HG02884 (cell line): ENCODE results near the gene NHLRC2.
A peak's percentile ranks its signal among the peaks of the same experiment; 100 is the strongest.
"Not testable (repeated sequence)": the region's sequence is repeated elsewhere in the genome, so short reads cannot be mapped to it uniquely, and the experiment has no call there.

Experiments used
- ATAC-seq: cut with Tn5 transposase; IDR thresholded peaks from one replicate; pipeline ENCODE4 v1.9.1; 2021; ENCODE audit warnings: mild to moderate bottlenecking, moderate library complexity; ENCODE audit not compliant: unreplicated experiment

The NHLRC2 gene

DNA sequence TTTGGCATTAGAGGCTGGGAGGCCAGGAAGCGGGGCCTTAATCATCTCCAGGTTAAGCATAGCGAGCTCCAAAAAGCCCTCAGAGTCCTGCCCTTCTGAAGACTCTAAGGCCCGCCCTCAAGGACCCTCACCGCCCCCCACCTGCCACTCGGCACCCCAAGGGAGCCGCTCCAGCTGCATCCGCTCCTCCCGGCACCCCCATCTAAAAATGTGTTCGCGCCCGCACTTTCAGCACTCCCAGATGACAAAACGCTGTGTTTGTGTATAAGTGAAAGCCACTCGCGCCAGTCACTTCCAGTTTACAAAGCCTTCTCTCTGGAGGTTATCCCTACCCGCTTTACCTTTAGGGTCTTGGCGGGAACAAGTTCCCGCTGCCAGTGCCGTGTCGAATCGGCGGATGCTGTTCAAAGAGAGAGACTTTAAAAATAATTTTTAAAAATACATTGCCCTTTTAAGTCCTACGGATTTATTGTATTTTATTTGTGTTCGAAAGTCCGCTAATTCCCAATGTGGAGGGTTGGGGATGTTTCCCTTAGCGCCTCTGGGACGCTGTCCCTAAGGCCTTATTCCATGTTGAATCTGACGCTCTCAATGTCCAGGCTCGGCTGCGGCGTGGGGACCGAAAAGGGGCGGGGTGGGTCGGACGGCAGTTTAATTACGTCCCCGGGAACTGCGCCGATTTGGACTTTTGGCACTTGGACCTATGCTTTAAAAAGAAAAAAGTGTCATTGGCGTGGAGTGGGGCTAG lies at the start of gene NHLRC2, which contains the start of gene DCLRE1A:
Gene NHLRC2 (plus strand): TSS at position 649 of the 748 bp plus-strand sequence. CDS start 212 bp downstream, outside the sequence.
Gene DCLRE1A (minus strand): TSS at position 70 of the 748 bp plus-strand sequence. CDS start 900 bp downstream, outside the sequence.
- peak; percentile 38 for ATAC-seq

DNA sequence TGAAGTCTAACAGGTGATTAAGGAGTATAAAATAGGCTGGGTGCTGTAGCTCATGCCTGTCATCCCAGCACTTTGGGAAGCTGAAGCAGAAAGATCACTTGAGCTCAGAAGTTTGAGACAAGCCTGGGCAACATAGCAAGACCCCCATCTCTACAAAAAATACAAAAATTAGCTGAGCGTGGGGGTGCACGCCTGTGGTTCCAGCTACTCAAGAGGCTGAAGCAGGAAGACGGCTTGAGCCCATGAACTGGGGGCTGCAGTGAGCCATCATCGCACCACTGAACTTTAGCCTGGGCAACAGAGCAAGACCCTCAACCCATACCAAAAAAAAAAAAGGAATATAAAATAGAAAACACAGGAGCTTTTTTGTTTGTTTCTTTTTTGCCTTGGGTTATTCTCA lies 48.0 kb upstream of the NHLRC2 start:
- ATAC-seq: no peak

- ATAC-seq: no peak
Measured at GRCh38 chr10:113808168-113808567, 46.3 kb upstream of the NHLRC2 start.

- ATAC-seq: not testable (repeated sequence)
Measured at GRCh38 chr10:113814700-113815099, 39.8 kb upstream of the NHLRC2 start.

GRCh38 chr10:113819989-113820388 lies 34.5 kb upstream of the NHLRC2 start:
- ATAC-seq: no peak

GRCh38 chr10:113820507-113820906 lies 34.0 kb upstream of the NHLRC2 start:
- ATAC-seq: no peak

GRCh38 chr10:113821306-113821705 lies 33.2 kb upstream of the NHLRC2 start:
- ATAC-seq: not testable (repeated sequence)

GRCh38 chr10:113822174-113822573 lies 32.3 kb upstream of the NHLRC2 start:
- no peak for ATAC-seq

- no peak for ATAC-seq
Measured at GRCh38 chr10:113823389-113823788, 31.1 kb upstream of the NHLRC2 start.

GRCh38 chr10:113825791-113826190 lies 28.7 kb upstream of the NHLRC2 start:
- no peak for ATAC-seq

- not testable (repeated sequence) for ATAC-seq
Measured at GRCh38 chr10:113828567-113828966, 25.9 kb upstream of the NHLRC2 start.

DNA sequence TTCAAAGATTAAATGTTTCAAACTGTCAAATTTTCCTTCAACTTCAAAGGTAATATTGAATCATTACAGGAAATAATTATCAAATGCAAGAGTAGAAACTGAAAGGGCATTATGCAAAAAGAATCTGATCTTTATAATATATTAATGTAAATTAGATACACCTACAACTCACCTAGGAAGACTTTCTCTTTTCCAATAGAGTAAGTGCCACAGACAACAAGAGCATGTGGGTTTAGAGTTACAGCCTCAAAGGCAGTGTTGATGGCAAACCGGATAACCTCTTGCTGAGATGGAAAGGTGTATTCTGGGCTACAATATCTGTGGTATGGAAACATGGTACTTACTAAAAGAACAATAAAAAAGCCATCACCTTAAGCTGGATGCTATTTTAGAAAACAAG lies 12.3 kb upstream of the NHLRC2 start:
- ATAC-seq: no peak

DNA sequence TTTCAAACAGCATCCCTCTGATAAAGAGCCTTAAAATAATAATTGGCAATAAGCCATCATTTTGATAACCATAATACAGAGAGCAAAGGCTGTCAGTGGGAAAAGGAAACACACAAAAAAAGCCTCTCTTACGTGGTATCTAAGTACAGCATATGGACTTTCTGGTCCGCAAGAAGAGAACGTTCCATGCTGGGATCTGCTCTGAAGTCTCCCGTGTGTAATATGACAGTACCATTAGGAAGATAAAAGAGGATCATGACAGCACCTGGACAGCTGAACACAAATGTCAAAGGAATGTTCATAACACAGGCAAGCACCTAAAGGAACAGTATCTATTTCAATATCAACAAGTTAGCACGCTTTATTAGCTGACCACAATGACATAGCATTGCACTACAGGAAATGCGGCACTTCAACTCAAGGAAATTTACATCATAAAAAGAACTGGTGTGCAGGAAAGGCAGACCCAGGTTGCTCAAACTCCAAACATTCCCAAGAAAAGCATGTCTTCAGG lies 10.4 kb upstream of the NHLRC2 start:
- no peak for ATAC-seq

DNA sequence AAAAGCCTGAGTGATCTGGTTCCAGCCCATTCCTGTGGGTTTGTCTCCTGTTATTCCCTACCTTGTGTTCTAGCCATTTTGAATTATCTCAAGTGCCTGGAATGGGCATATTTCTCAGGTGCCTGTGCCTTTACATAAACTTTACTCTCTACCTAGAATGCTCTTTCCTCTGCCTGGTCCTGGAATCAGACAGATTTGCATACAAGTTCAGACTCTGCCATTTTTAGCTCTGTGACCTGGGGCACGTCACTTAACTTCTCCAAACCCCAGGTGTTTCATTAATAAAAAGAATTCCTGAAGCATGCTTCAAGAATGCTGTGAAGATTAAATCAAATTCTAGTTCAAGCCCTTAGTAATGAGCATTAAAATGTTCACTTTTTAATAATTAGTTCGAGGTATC lies 8.4 kb upstream of the NHLRC2 start:
- no peak for ATAC-seq

DNA sequence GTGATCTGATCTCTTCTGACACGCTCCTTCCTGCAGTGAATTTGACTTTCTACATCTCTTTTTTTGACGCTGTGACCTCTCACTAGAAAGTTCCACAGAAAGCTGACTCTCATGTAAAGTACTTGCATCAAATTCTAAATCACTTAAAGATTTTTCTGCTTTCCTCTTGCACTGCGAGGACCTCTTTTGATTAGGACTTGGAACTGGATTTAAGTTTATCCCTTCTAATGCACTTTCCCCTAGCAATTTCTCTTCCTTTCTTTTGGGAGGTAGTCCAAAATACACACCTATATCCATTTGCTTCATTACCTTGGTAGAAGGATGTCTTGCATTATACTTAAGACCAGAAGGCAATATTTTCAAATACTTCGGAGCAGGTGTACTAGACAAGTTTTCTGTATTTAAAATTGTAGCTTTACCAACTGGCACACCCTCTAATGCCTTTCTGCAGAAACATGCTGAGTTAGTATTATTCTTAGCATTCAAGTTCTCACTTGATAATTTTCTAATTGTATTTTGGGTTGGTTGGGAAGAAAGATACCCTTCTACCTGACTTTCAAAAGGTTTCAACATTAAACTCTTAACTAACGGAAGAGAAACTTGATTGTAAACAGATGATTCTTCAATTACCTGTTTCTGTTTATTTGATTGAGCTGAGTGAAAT lies 5.2 kb upstream of the NHLRC2 start:
- no peak for ATAC-seq

DNA sequence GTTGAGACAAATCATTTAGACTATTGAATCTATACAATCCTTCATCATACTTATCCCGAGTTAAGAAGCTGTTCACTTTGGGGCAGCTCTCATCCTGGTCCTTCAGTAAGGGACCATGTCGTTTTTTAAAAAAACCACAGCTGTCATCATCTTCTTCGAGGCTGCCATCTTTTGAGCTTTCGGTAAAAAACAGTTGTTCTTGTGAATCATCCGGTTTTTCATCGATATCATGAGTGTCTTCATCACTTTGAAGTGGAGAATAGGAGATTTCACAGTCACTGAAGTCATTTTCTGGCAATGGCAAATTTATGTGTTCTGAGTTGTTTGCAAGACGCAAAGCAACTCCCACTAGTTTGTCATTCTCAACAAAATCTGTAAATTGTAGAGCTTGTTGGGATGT lies 4.5 kb upstream of the NHLRC2 start:
- no peak for ATAC-seq

- no peak for ATAC-seq
Measured at GRCh38 chr10:113853578-113854012, 866 bp upstream of the NHLRC2 start.

- ATAC-seq: peak; percentile 27
Measured at GRCh38 chr10:113854761-113855588, 514 bp downstream of the NHLRC2 start.

- no peak for ATAC-seq
Measured at GRCh38 chr10:113856563-113856962, 2.1 kb downstream of the NHLRC2 start.

DNA sequence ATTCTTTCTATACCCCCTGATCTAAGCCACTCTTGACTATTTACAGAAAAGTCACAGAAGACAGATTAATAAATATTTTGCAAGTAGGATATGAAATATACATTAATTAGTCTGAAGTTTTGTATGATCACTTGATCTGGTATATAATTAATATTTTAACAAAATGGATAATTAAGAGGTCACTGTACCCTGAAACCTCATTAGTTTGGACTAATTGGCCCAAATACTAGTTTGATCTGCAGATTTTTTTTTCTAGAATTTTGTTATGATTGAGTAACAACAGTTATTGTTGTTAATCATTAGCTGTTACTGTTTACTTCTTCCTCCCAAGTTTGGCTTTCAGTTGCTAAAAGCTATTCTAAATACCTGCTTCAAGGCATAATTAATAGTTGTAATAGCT lies 2.7 kb downstream of the NHLRC2 start:
- no peak for ATAC-seq

GRCh38 chr10:113858541-113858940 lies 4.1 kb downstream of the NHLRC2 start:
- ATAC-seq: no peak
